Measurements from ENCODE around the gene STT3B. TPM values are rescaled to one million over a fixed set of nuclear protein-coding genes. Genes with fewer than 3 reads are reported as not detected.
A peak's percentile ranks its signal among the peaks of the same experiment; 100 is the strongest.

The STT3B gene
- total RNA-seq, 1 experiment from 2014 or later = 202 TPM

DNA sequence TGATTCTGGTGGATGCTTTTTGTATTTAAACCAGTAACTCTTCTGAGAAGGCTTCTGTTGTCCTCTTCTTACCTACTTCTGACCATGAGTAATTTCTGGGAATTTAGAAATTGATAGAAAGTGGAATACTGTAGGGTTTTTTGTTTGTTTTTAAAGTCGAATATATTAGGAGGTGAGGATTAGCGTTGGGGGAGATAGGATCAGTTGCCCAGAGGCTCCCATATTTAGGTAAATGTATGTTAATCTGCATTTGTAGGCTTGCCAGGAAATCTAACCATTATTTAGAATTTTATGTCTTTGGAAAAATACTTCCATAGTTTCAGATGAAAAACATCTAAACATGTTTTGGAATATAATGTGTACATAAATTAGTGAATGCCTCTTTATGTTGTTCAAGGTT is 6.1 kb downstream of the STT3B start:
- TF ChIP-seq, protein P1, sequence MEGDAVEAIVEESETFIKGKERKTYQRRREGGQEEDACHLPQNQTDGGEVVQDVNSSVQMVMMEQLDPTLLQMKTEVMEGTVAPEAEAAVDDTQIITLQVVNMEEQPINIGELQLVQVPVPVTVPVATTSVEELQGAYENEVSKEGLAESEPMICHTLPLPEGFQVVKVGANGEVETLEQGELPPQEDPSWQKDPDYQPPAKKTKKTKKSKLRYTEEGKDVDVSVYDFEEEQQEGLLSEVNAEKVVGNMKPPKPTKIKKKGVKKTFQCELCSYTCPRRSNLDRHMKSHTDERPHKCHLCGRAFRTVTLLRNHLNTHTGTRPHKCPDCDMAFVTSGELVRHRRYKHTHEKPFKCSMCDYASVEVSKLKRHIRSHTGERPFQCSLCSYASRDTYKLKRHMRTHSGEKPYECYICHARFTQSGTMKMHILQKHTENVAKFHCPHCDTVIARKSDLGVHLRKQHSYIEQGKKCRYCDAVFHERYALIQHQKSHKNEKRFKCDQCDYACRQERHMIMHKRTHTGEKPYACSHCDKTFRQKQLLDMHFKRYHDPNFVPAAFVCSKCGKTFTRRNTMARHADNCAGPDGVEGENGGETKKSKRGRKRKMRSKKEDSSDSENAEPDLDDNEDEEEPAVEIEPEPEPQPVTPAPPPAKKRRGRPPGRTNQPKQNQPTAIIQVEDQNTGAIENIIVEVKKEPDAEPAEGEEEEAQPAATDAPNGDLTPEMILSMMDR (IDR thresholded peaks at IDR 0.05; ENCODE audit: unreplicated experiment) = no peak
- CTCF ChIA-PET = no interaction called here
- no peaks in the 10 kb centered on the region for H3K27me3 Mint-ChIP-seq (ENCODE audit: unreplicated experiment)
- no peaks in the 10 kb centered on the region for H3K9me3 Mint-ChIP-seq (ENCODE audit: low read depth, unreplicated experiment)
- DNase-seq = no peak
- intact Hi-C loops (cut with micrococcal nuclease; ENCODE audit: unreplicated experiment) = loop anchor here (10.0 kb wide), 1 partner anchor 164 kb away; no protein-coding TSS in a partner anchor
- no peak overlapping the region for H3K27ac Mint-ChIP-seq (ENCODE audit: unreplicated experiment)
- no peak overlapping the region for H3K4me3 Mint-ChIP-seq (ENCODE audit: low read depth, unreplicated experiment)
- BruUV-seq (replicated peaks) = no TSS peak
- H3K4me1 Mint-ChIP-seq (ENCODE audit: low read depth, unreplicated experiment) = peaks cover 24% of the 10 kb centered on the region
- H3K36me3 Mint-ChIP-seq (ENCODE audit: insufficient read depth, unreplicated experiment) = peaks cover 33% of the 10 kb centered on the region

DNA sequence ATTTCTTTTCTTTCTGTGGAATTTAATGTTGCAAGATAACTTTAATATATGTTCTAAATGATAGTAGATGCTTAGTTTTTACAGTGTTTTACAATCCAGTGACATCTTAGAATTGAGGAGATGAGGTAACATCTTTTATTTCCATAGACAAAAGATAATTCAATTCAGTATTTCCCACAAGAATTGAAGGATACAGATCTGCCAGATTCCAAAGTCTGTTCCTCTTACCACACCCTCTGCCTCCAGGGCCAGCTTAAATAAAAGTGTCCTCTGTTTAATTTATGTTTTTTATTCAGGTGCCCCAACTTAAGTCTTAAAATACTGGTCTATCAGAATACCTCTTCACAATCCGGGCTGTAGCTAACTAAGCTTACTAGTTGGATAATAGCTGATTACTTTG is 6.5 kb downstream of the STT3B start:
- CTCF ChIA-PET = interaction anchor here (1.3 to 1.4 kb wide), 2 partner anchors 11 to 27 kb away, joined by 4 read pairs; no protein-coding TSS in a partner anchor

DNA sequence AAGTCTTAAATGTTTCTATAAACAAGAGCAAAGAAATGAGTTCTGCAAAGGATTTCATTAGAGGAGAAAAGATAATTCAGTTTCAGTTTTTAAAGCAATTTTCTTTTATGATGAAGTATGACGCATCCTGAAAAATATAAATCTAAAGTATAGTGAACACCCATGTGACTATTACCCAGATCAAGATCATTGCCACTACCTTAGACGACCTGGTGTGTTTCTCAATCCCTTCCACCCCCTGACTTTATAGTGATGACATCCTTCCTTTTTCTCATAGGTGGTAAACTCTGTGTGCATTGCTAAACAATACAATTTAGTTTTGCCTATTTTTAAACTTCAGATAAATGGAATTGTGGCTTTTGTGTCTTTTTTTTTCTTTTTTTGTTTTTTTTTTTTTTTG is 8.4 kb downstream of the STT3B start:
- CTCF ChIA-PET = no interaction called here
- H3K27me3 Mint-ChIP-seq (ENCODE audit: unreplicated experiment) = no peaks in the 10 kb centered on the region
- H3K27ac Mint-ChIP-seq (ENCODE audit: unreplicated experiment) = no peak overlapping the region
- no peak for DNase-seq
- H3K4me3 Mint-ChIP-seq (ENCODE audit: low read depth, unreplicated experiment) = no peak overlapping the region
- TF ChIP-seq, protein P1 (IDR thresholded peaks at IDR 0.05; ENCODE audit: unreplicated experiment) = no peak
- intact Hi-C loops (cut with micrococcal nuclease; ENCODE audit: unreplicated experiment) = no loop called here
- H3K4me1 Mint-ChIP-seq (ENCODE audit: low read depth, unreplicated experiment) = peaks cover 30% of the 10 kb centered on the region
- H3K36me3 Mint-ChIP-seq (ENCODE audit: insufficient read depth, unreplicated experiment) = peaks cover 15% of the 10 kb centered on the region
- H3K9me3 Mint-ChIP-seq (ENCODE audit: low read depth, unreplicated experiment) = no peaks in the 10 kb centered on the region
- BruUV-seq (replicated peaks) = no TSS peak

More for the DNA sequence above, 6.5 kb downstream of the STT3B start:
- H3K9me3 Mint-ChIP-seq (ENCODE audit: low read depth, unreplicated experiment) = no peaks in the 10 kb centered on the region
- H3K4me3 Mint-ChIP-seq (ENCODE audit: low read depth, unreplicated experiment) = peak overlapping the region; percentile 34
- TF ChIP-seq, protein P1 (IDR thresholded peaks at IDR 0.05; ENCODE audit: unreplicated experiment) = no peak
- no TSS peak for BruUV-seq (replicated peaks)
- H3K4me1 Mint-ChIP-seq (ENCODE audit: low read depth, unreplicated experiment) = peaks cover 24% of the 10 kb centered on the region
- no peaks in the 10 kb centered on the region for H3K27me3 Mint-ChIP-seq (ENCODE audit: unreplicated experiment)
- intact Hi-C loops (cut with micrococcal nuclease; ENCODE audit: unreplicated experiment) = loop anchor here (10.0 kb wide), 1 partner anchor 164 kb away; no protein-coding TSS in a partner anchor
- H3K36me3 Mint-ChIP-seq (ENCODE audit: insufficient read depth, unreplicated experiment) = peaks cover 29% of the 10 kb centered on the region
- H3K27ac Mint-ChIP-seq (ENCODE audit: unreplicated experiment) = no peak overlapping the region
- DNase-seq = no peak

DNA sequence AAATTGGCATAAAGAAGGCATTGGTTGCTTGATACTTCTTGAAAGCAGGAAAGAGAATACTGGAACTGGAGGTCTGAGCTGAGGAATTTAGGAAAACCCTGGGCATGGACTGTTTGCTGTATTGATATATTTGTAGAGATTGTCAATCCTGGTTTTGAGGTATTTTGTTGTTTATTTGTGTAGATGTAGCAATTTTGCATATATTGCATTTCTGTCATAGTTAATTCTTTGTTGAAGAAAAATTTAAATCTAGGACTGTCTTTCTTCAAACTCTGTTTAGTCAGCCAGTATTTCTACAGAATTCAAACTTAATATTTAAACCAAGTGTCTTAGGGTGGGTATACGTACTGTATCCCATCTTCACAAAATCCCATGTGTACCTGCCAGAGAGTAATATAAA is 9.5 kb downstream of the STT3B start:
- CTCF ChIA-PET = interaction anchor here (1.2 kb wide), 1 partner anchor 10 kb away, joined by 3 read pairs; the partner anchor contains the start of gene STT3B
- TF ChIP-seq, protein P1 (IDR thresholded peaks at IDR 0.05; ENCODE audit: unreplicated experiment) = no peak
- DNase-seq = no peak
- H3K9me3 Mint-ChIP-seq (ENCODE audit: low read depth, unreplicated experiment) = no peaks in the 10 kb centered on the region
- peaks cover 6% of the 10 kb centered on the region for H3K36me3 Mint-ChIP-seq (ENCODE audit: insufficient read depth, unreplicated experiment)
- H3K27ac Mint-ChIP-seq (ENCODE audit: unreplicated experiment) = no peak overlapping the region
- H3K4me3 Mint-ChIP-seq (ENCODE audit: low read depth, unreplicated experiment) = no peak overlapping the region
- intact Hi-C loops (cut with micrococcal nuclease; ENCODE audit: unreplicated experiment) = no loop called here
- BruUV-seq (replicated peaks) = no TSS peak
- peaks cover 26% of the 10 kb centered on the region for H3K4me1 Mint-ChIP-seq (ENCODE audit: low read depth, unreplicated experiment)
- H3K27me3 Mint-ChIP-seq (ENCODE audit: unreplicated experiment) = no peaks in the 10 kb centered on the region

Measured in Calu3 (cell line).